ENCODE data around the gene C16orf74.

GRCh38 chr16:85667261-85667660, 83.6 kb downstream of the C16orf74 start:
- TF ChIP-seq, protein P1, sequence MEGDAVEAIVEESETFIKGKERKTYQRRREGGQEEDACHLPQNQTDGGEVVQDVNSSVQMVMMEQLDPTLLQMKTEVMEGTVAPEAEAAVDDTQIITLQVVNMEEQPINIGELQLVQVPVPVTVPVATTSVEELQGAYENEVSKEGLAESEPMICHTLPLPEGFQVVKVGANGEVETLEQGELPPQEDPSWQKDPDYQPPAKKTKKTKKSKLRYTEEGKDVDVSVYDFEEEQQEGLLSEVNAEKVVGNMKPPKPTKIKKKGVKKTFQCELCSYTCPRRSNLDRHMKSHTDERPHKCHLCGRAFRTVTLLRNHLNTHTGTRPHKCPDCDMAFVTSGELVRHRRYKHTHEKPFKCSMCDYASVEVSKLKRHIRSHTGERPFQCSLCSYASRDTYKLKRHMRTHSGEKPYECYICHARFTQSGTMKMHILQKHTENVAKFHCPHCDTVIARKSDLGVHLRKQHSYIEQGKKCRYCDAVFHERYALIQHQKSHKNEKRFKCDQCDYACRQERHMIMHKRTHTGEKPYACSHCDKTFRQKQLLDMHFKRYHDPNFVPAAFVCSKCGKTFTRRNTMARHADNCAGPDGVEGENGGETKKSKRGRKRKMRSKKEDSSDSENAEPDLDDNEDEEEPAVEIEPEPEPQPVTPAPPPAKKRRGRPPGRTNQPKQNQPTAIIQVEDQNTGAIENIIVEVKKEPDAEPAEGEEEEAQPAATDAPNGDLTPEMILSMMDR (IDR thresholded peaks at IDR 0.05; ENCODE audit: poor library complexity) = no peak
- TF ChIP-seq EZH2 (IDR thresholded peaks at IDR 0.05; ENCODE audit: borderline replicate concordance) (no peak), EZH2phosphoT487 (IDR thresholded peaks at IDR 0.05; ENCODE audit: low read depth, severe bottlenecking, unreplicated experiment) (no peak)
